ENCODE results near the gene HBQ1.
"Not testable (repeated sequence)": the region's sequence is repeated elsewhere in the genome, so short reads cannot be mapped to it uniquely, and the experiment has no call there.

The HBQ1 gene

GRCh38 chr16:211631-212180 lies 31.4 kb downstream of the HBQ1 start:
- DNase-seq (ENCODE audit: low read depth), result not testable (repeated sequence)

- DNase-seq (ENCODE audit: low read depth), result peak; percentile 13
These were observed 32.7 kb downstream of the HBQ1 start for GRCh38 chr16:212999-213398.

GRCh38 chr16:220021-220420 lies 39.8 kb downstream of the HBQ1 start:
- no peak for DNase-seq (ENCODE audit: low read depth)

GRCh38 chr16:228151-228851 lies 48.0 kb downstream of the HBQ1 start:
- no peak for DNase-seq (ENCODE audit: low read depth)

GRCh38 chr16:228852-229730 lies 48.8 kb downstream of the HBQ1 start, which contains the start of gene LUC7L:
LUC7L (minus strand) TSS chr16:229449; CDS start chr16:229339, 110 bp downstream.
- peak; percentile 89 for DNase-seq (ENCODE audit: low read depth)

- no peak for DNase-seq (ENCODE audit: low read depth)
These were observed 49.5 kb downstream of the HBQ1 start for GRCh38 chr16:229731-230281.

- not testable (repeated sequence) for DNase-seq (ENCODE audit: low read depth)
These were observed 50.1 kb downstream of the HBQ1 start for GRCh38 chr16:230351-230750.

Measured in EH (cell line).